Breast epithelium (tissue), 4 donors: ENCODE measurements around the gene IGF2BP2. TPM values are rescaled to one million over a fixed set of nuclear protein-coding genes. Genes with fewer than 3 reads are reported as not detected.

Experiments used
- DNase-seq, 2 donors: peaks; one replicate each; pipeline ENCODE4 v3.0.0-alpha.2; 2019; ENCODE audit warnings: low spot score in 2 of 2
- H3K27ac ChIP-seq, 2 donors: fragments of 200-600 bp; sonication (generic) in 1 of 2; one replicate each; pipeline ENCODE4 v1.5.1; 2016 to 2019; ENCODE audit warnings: mild to moderate bottlenecking in 1 of 2
- H3K27me3 ChIP-seq, 2 donors: fragments of 200-600 bp; sonication (generic) in 1 of 2; one replicate each; pipeline versions ENCODE4 v1.5.1 to v1.6.0; 2017 to 2019; ENCODE audit warnings: control low read depth in 1 of 2, mild to moderate bottlenecking in 1 of 2
- H3K36me3 ChIP-seq: fragments of 200-600 bp; one replicate; pipeline ENCODE4 v1.5.1; 2019
- H3K4me1 ChIP-seq, 2 donors: fragments of 200-600 bp; sonication (generic); one replicate each; pipeline ENCODE4 v1.5.1; 2016 to 2019; ENCODE audit warnings: control low read depth in 1 of 2
- H3K4me3 ChIP-seq, 3 donors: fragments of 200-600 bp; sonication (generic); 1 replicate in 2 of 3; 2 replicates in 1 of 3; pipeline ENCODE4 v1.5.1; 2016 to 2019; ENCODE audit warnings: mild to moderate bottlenecking in 3 of 3, moderate library complexity in 2 of 3
- H3K9me3 ChIP-seq, 2 donors: fragments of 200-600 bp; sonication (generic) in 1 of 2; one replicate each; pipeline ENCODE4 v1.5.1; 2016 to 2019; ENCODE audit warnings: control low read depth in 1 of 2
- CTCF ChIP-seq, 3 donors: fragments of 450-650 bp; IDR thresholded peaks; one replicate each; pipeline ENCODE4 v1.5.1; 2016 to 2017; ENCODE audit warnings: antibody characterized with exemption in 3 of 3, mild to moderate bottlenecking in 3 of 3, moderate library complexity in 3 of 3
- POLR2A ChIP-seq: fragments of 450-650 bp; IDR thresholded peaks from one replicate; pipeline ENCODE4 v1.6.1; 2016; ENCODE audit warnings: antibody characterized with exemption, mild to moderate bottlenecking, moderate library complexity
- POLR2AphosphoS5 ChIP-seq, 3 donors: sonication (generic); formaldehyde crosslinking; IDR thresholded peaks; one replicate each; pipeline ENCODE4 v1.6.1; 2017; ENCODE audit warnings: antibody characterized with exemption in 3 of 3
- intact Hi-C: fragments of 100-400 bp; cut with DNase I; formaldehyde crosslinking; loops from one replicate; pipeline ENCODE4 v1.15.1; 2023; ENCODE audit warnings: low total_unique reads
- total RNA-seq, 3 donors: library from RNA; depleted of rRNA; stranded (reverse); fragments of >200 nt; gene quantifications; one replicate each; pipeline ENCODE4 v1.1.0, GENCODE V29; 2016

IGF2BP2 gene
- total RNA-seq, 3 donors from 2014 or later: 4.9 to 27.5 (median 23.8) TPM

GRCh38 chr3:185654758-185655145 is 170.1 kb downstream of the IGF2BP2 start:
- intact Hi-C loops: no loop called here
- Histone ChIP-seq H3K4me1 (no peaks in the 10 kb centered on the region), H3K27ac (peak overlapping the region in 1 of 2 donors; percentile 81), H3K4me3 (no peak overlapping the region), H3K36me3 (no peaks in the 10 kb centered on the region), H3K9me3 (no peaks in the 10 kb centered on the region), H3K27me3 (no peaks in the 10 kb centered on the region)
- no peak for DNase-seq
- no peak for TF ChIP-seq POLR2A
- no peak for TF ChIP-seq CTCF (IDR thresholded peaks at IDR 0.05)

- Histone ChIP-seq H3K9me3 (no peaks in the 10 kb centered on the region), H3K27ac (peak overlapping the region in 1 of 2 donors; percentile 81), H3K36me3 (no peaks in the 10 kb centered on the region), H3K4me1 (no peaks in the 10 kb centered on the region), H3K27me3 (no peaks in the 10 kb centered on the region), H3K4me3 (no peak overlapping the region)
- TF ChIP-seq POLR2A: no peak
- intact Hi-C loops: no loop called here
- no peak for DNase-seq
These were observed 170.7 kb downstream of the IGF2BP2 start for GRCh38 chr3:185653949-185654757.

DNA sequence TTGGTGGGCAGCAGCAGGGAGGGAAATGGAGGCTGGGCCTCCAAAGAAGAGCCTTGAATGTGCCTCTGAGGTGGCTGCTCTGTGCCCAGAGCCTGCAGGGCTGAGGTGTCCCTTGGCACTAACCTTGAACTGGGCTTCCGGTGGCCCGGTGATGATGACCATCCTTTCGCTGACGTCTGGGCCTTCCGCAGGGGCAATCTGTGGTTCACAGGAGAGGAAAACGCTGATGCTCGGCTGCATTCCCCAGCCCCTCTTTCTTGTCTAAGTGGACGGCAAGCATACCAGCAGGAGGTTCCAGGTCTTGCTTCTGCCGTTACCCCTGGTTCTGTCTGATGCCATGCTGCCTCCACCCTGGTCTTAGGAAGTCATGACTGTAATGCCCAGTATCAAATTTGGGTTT is 172.9 kb downstream of the IGF2BP2 start:
- H3K9me3 ChIP-seq: no peaks in the 10 kb centered on the region
- DNase-seq: no peak
- no peaks in the 10 kb centered on the region for H3K36me3 ChIP-seq
- no peaks in the 10 kb centered on the region for H3K4me1 ChIP-seq
- H3K27ac ChIP-seq: no peak overlapping the region
- no peak for TF ChIP-seq CTCF (IDR thresholded peaks at IDR 0.05)
- no peak for TF ChIP-seq POLR2A
- TF ChIP-seq POLR2AphosphoS5 (IDR thresholded peaks at IDR 0.05): no peak
- H3K27me3 ChIP-seq: no peaks in the 10 kb centered on the region
- H3K4me3 ChIP-seq: no peak overlapping the region
- intact Hi-C loops: no loop called here

DNA sequence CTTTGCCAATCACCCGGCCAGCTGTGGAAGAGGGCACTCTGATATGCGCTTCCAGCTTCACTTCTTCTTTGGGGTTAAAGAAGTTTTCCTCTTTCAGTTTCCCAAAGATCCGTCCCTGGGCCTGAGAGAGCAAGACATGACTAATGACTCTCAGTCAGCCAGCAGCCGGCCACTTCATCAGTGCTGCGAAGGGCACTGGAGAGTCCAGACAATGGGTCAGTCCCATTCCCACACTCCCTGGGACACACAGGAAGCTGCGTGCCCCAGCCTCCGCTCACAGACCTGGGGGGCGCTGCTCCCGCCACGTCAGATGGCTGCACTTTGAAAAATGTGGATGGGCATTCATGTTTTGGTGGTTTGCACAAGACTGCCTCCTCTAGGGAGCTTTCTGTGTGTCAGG is 175.4 kb downstream of the IGF2BP2 start:
- DNase-seq: no peak
- H3K27ac ChIP-seq: no peak overlapping the region
- H3K27me3 ChIP-seq: no peaks in the 10 kb centered on the region
- no peaks in the 10 kb centered on the region for H3K36me3 ChIP-seq
- TF ChIP-seq POLR2A (no peak), CTCF (IDR thresholded peaks at IDR 0.05) (no peak), POLR2AphosphoS5 (IDR thresholded peaks at IDR 0.05) (no peak)
- intact Hi-C loops: no loop called here
- no peaks in the 10 kb centered on the region for H3K4me1 ChIP-seq
- no peak overlapping the region for H3K4me3 ChIP-seq
- H3K9me3 ChIP-seq: no peaks in the 10 kb centered on the region

GRCh38 chr3:185648396-185648795 is 176.4 kb downstream of the IGF2BP2 start:
- H3K27ac ChIP-seq: no peak overlapping the region
- intact Hi-C loops: no loop called here
- no peak overlapping the region for H3K4me3 ChIP-seq
- H3K27me3 ChIP-seq: no peaks in the 10 kb centered on the region
- H3K36me3 ChIP-seq: no peaks in the 10 kb centered on the region
- no peaks in the 10 kb centered on the region for H3K9me3 ChIP-seq
- H3K4me1 ChIP-seq: no peaks in the 10 kb centered on the region
- no peak for DNase-seq
- TF ChIP-seq CTCF (IDR thresholded peaks at IDR 0.05): no peak
- TF ChIP-seq POLR2A: no peak
- TF ChIP-seq POLR2AphosphoS5 (IDR thresholded peaks at IDR 0.05): no peak
